NCI-H446 (cell line): Measurements from ENCODE around the gene SMAD3.

Experiments used
- DNase-seq, 2 experiments: peaks; one replicate each; lab custom pipeline; 2025; lab: John Stamatoyannopoulos, UW

Gene SMAD3

GRCh38 chr15:67097930-67098740 is 32.7 kb downstream of the SMAD3 start:
- DNase-seq = no peak

- DNase-seq = no peak
These were observed 33.4 kb downstream of the SMAD3 start for GRCh38 chr15:67098768-67099282.

GRCh38 chr15:67100124-67100791 is 34.9 kb downstream of the SMAD3 start:
- DNase-seq = no peak

GRCh38 chr15:67100801-67101581 is 35.6 kb downstream of the SMAD3 start:
- no peak for DNase-seq

GRCh38 chr15:67101911-67102598 is 36.7 kb downstream of the SMAD3 start:
- no peak for DNase-seq

- no peak for DNase-seq
These were observed 37.2 kb downstream of the SMAD3 start for GRCh38 chr15:67102599-67102929.

GRCh38 chr15:67103021-67103420 is 37.6 kb downstream of the SMAD3 start:
- DNase-seq = no peak

- no peak for DNase-seq
These were observed 38.0 kb downstream of the SMAD3 start for GRCh38 chr15:67103432-67103831.

GRCh38 chr15:67103869-67104268 is 38.5 kb downstream of the SMAD3 start:
- no peak for DNase-seq

GRCh38 chr15:67104510-67104909 is 39.1 kb downstream of the SMAD3 start:
- no peak for DNase-seq

- DNase-seq = no peak
These were observed 39.9 kb downstream of the SMAD3 start for GRCh38 chr15:67105065-67105951.

- DNase-seq = no peak
These were observed 40.8 kb downstream of the SMAD3 start for GRCh38 chr15:67105991-67106763.

GRCh38 chr15:67106764-67107013 is 41.3 kb downstream of the SMAD3 start:
- no peak for DNase-seq

GRCh38 chr15:67107014-67107812 is 41.8 kb downstream of the SMAD3 start:
- DNase-seq = no peak

GRCh38 chr15:67108122-67108961 is 42.9 kb downstream of the SMAD3 start:
- no peak for DNase-seq

GRCh38 chr15:67109141-67110034 is 44.0 kb downstream of the SMAD3 start:
- no peak for DNase-seq

GRCh38 chr15:67110361-67110781 is 45.0 kb downstream of the SMAD3 start:
- no peak for DNase-seq
